ENCODE measurements around the gene CDC14B.
"Not testable (repeated sequence)": the region's sequence is repeated elsewhere in the genome, so short reads cannot be mapped to it uniquely, and the experiment has no call there.

The CDC14B gene

GRCh38 chr9:96646081-96646991, 26.7 kb upstream of the CDC14B start:
- Mint-ChIP-seq H3K4me1 (ENCODE audit: low read depth) (no peaks in the 10 kb centered on the region), H3K27me3 (no peaks in the 10 kb centered on the region), H3K9me3 (no peaks in the 10 kb centered on the region), H3K36me3 (ENCODE audit: low read depth) (peaks cover 29% of the 10 kb centered on the region), H3K4me3 (no peak overlapping the region), H3K27ac (no peak overlapping the region)

- Mint-ChIP-seq H3K9me3 (no peaks in the 10 kb centered on the region), H3K36me3 (ENCODE audit: low read depth) (peaks cover 25% of the 10 kb centered on the region), H3K27me3 (no peaks in the 10 kb centered on the region), H3K4me1 (ENCODE audit: low read depth) (no peaks in the 10 kb centered on the region), H3K27ac (no peak overlapping the region), H3K4me3 (no peak overlapping the region)
Observed at GRCh38 chr9:96644137-96644536, 24.5 kb upstream of the CDC14B start.

GRCh38 chr9:96641514-96641913, 21.9 kb upstream of the CDC14B start:
- H3K4me1 Mint-ChIP-seq (ENCODE audit: low read depth), result no peaks in the 10 kb centered on the region
- peaks cover 5% of the 10 kb centered on the region for H3K27me3 Mint-ChIP-seq
- H3K4me3 Mint-ChIP-seq, result no peak overlapping the region
- peaks cover 19% of the 10 kb centered on the region for H3K36me3 Mint-ChIP-seq (ENCODE audit: low read depth)
- H3K27ac Mint-ChIP-seq, result no peak overlapping the region
- no peaks in the 10 kb centered on the region for H3K9me3 Mint-ChIP-seq

GRCh38 chr9:96638606-96639364, 19.1 kb upstream of the CDC14B start:
- peaks cover 9% of the 10 kb centered on the region for H3K36me3 Mint-ChIP-seq (ENCODE audit: low read depth)
- H3K4me3 Mint-ChIP-seq, result no peak overlapping the region
- H3K4me1 Mint-ChIP-seq (ENCODE audit: low read depth), result no peaks in the 10 kb centered on the region
- H3K9me3 Mint-ChIP-seq, result no peaks in the 10 kb centered on the region
- peaks cover 9% of the 10 kb centered on the region for H3K27me3 Mint-ChIP-seq
- no peak overlapping the region for H3K27ac Mint-ChIP-seq

GRCh38 chr9:96636368-96636767, 16.7 kb upstream of the CDC14B start:
- Mint-ChIP-seq H3K4me1 (ENCODE audit: low read depth) (no peaks in the 10 kb centered on the region), H3K36me3 (ENCODE audit: low read depth) (no peaks in the 10 kb centered on the region), H3K9me3 (no peaks in the 10 kb centered on the region)

GRCh38 chr9:96633579-96633978, 13.9 kb upstream of the CDC14B start:
- not testable (repeated sequence) for H3K4me3 Mint-ChIP-seq; H3K9me3 Mint-ChIP-seq; H3K27ac Mint-ChIP-seq; H3K36me3 Mint-ChIP-seq (ENCODE audit: low read depth); H3K4me1 Mint-ChIP-seq (ENCODE audit: low read depth)
- peaks cover 30% of the 10 kb centered on the region for H3K27me3 Mint-ChIP-seq

More at GRCh38 chr9:96636368-96636767, 16.7 kb upstream of the CDC14B start:
- no peak overlapping the region for H3K27ac Mint-ChIP-seq
- H3K4me3 Mint-ChIP-seq, result no peak overlapping the region
- peaks cover 20% of the 10 kb centered on the region for H3K27me3 Mint-ChIP-seq

GRCh38 chr9:96626912-96627311, 7.3 kb upstream of the CDC14B start:
- Mint-ChIP-seq H3K27ac (no peak overlapping the region), H3K4me3 (no peak overlapping the region), H3K36me3 (ENCODE audit: low read depth) (no peaks in the 10 kb centered on the region), H3K9me3 (no peaks in the 10 kb centered on the region), H3K27me3 (peaks cover 15% of the 10 kb centered on the region), H3K4me1 (ENCODE audit: low read depth) (peaks cover 7% of the 10 kb centered on the region)

GRCh38 chr9:96621618-96622017, 2.0 kb upstream of the CDC14B start:
- Mint-ChIP-seq H3K4me3 (no peak overlapping the region), H3K4me1 (ENCODE audit: low read depth) (peaks cover 19% of the 10 kb centered on the region), H3K36me3 (ENCODE audit: low read depth) (no peaks in the 10 kb centered on the region), H3K9me3 (no peaks in the 10 kb centered on the region), H3K27me3 (peaks cover 37% of the 10 kb centered on the region), H3K27ac (no peak overlapping the region)

- Mint-ChIP-seq H3K4me1 (ENCODE audit: low read depth) (peaks cover 19% of the 10 kb centered on the region), H3K27me3 (peaks cover 43% of the 10 kb centered on the region), H3K27ac (no peak overlapping the region), H3K36me3 (ENCODE audit: low read depth) (no peaks in the 10 kb centered on the region), H3K4me3 (peak overlapping the region; percentile 68), H3K9me3 (no peaks in the 10 kb centered on the region)
Observed at GRCh38 chr9:96620832-96621269, 1.2 kb upstream of the CDC14B start.

GRCh38 chr9:96620181-96620514, 505 bp upstream of the CDC14B start:
- Mint-ChIP-seq H3K27me3 (peaks cover 50% of the 10 kb centered on the region), H3K27ac (no peak overlapping the region), H3K4me3 (peak overlapping the region; percentile 68), H3K4me1 (ENCODE audit: low read depth) (peaks cover 19% of the 10 kb centered on the region), H3K36me3 (ENCODE audit: low read depth) (no peaks in the 10 kb centered on the region), H3K9me3 (no peaks in the 10 kb centered on the region)

- Mint-ChIP-seq H3K27me3 (peaks cover 56% of the 10 kb centered on the region), H3K4me1 (ENCODE audit: low read depth) (peaks cover 19% of the 10 kb centered on the region), H3K36me3 (ENCODE audit: low read depth) (no peaks in the 10 kb centered on the region), H3K27ac (no peak overlapping the region), H3K4me3 (no peak overlapping the region), H3K9me3 (no peaks in the 10 kb centered on the region)
Observed at GRCh38 chr9:96619124-96619465, 548 bp downstream of the CDC14B start.

- Mint-ChIP-seq H3K27me3 (peaks cover 57% of the 10 kb centered on the region), H3K4me1 (ENCODE audit: low read depth) (peaks cover 19% of the 10 kb centered on the region), H3K36me3 (ENCODE audit: low read depth) (no peaks in the 10 kb centered on the region), H3K27ac (no peak overlapping the region), H3K9me3 (no peaks in the 10 kb centered on the region), H3K4me3 (peak overlapping the region; percentile 58)
Observed at GRCh38 chr9:96618209-96619123, 1.2 kb downstream of the CDC14B start.

- Mint-ChIP-seq H3K36me3 (ENCODE audit: low read depth) (no peaks in the 10 kb centered on the region), H3K4me1 (ENCODE audit: low read depth) (peaks cover 19% of the 10 kb centered on the region), H3K9me3 (no peaks in the 10 kb centered on the region), H3K27me3 (peaks cover 64% of the 10 kb centered on the region), H3K27ac (no peak overlapping the region), H3K4me3 (peak overlapping the region; percentile 58)
Observed at GRCh38 chr9:96617439-96618185, 2.0 kb downstream of the CDC14B start.

- Mint-ChIP-seq H3K9me3 (no peaks in the 10 kb centered on the region), H3K4me3 (no peak overlapping the region), H3K4me1 (ENCODE audit: low read depth) (peaks cover 19% of the 10 kb centered on the region), H3K27ac (no peak overlapping the region), H3K27me3 (peaks cover 70% of the 10 kb centered on the region), H3K36me3 (ENCODE audit: low read depth) (no peaks in the 10 kb centered on the region)
Observed at GRCh38 chr9:96616817-96617438, 2.7 kb downstream of the CDC14B start.
